Heart left ventricle (tissue), 16 donors: ENCODE results near the gene PML. TPM values are rescaled to one million over a fixed set of nuclear protein-coding genes. Genes with fewer than 3 reads are reported as not detected.
A peak's percentile ranks its signal among the peaks of the same experiment; 100 is the strongest.

ENCODE experiments used
- ATAC-seq, 4 donors: fragments of 200-7000 bp; cut with Tn5 transposase; one replicate each; pipeline ENCODE4 v1.9.1; 2020 to 2022; ENCODE audit warnings: moderate library complexity in 4 of 4, mild to moderate bottlenecking in 3 of 4, moderate number of reproducible peaks in 1 of 4
- DNase-seq, 5 donors: peaks; one replicate each; pipeline ENCODE4 v3.0.0-alpha.2; 2020
- H3K27ac ChIP-seq, 12 donors: fragments of 200-600 bp; sonication (generic) in 4 of 12; one replicate each; pipeline versions ENCODE4 v1.5.0 to v1.8.0; 2016 to 2022; ENCODE audit warnings: mild to moderate bottlenecking in 2 of 12
- H3K27me3 ChIP-seq, 9 donors: fragments of 200-600 bp; sonication (generic) in 2 of 9; one replicate each; pipeline versions ENCODE4 v1.5.1 to v1.8.0; 2016 to 2022; ENCODE audit warnings: mild to moderate bottlenecking in 3 of 9
- H3K36me3 ChIP-seq, 9 donors: fragments of 200-600 bp; sonication (generic) in 2 of 9; one replicate each; pipeline versions ENCODE4 v1.5.0 to v1.8.0; 2018 to 2022; ENCODE audit warnings: mild to moderate bottlenecking in 2 of 9
- H3K4me1 ChIP-seq, 12 donors: fragments of 200-600 bp; sonication (generic) in 4 of 12; one replicate each; pipeline versions ENCODE4 v1.5.0 to v1.8.0; 2016 to 2022; ENCODE audit warnings: mild to moderate bottlenecking in 3 of 12
- H3K4me3 ChIP-seq, 12 donors: fragments of 200-600 bp; sonication (generic) in 4 of 12; one replicate each; pipeline versions ENCODE4 v1.5.0 to v1.8.0; 2017 to 2022; ENCODE audit warnings: mild to moderate bottlenecking in 9 of 12, moderate library complexity in 4 of 12
- H3K9me3 ChIP-seq, 12 donors: fragments of 200-600 bp; sonication (generic) in 4 of 12; one replicate each; pipeline versions ENCODE4 v1.5.0 to v1.8.0; 2016 to 2022; ENCODE audit warnings: mild to moderate bottlenecking in 1 of 12
- CTCF ChIP-seq, 12 donors: fragments of 200-600 bp; sonication (generic) in 4 of 12; IDR thresholded peaks; one replicate each; pipeline versions ENCODE4 v1.5.0 to v1.8.0; 2018 to 2022; ENCODE audit warnings: antibody characterized with exemption in 12 of 12, mild to moderate bottlenecking in 5 of 12
- POLR2A ChIP-seq, 2 donors: fragments of 450-650 bp; IDR thresholded peaks; one replicate each; pipeline ENCODE4 v1.6.1; 2017; ENCODE audit warnings: antibody characterized with exemption in 2 of 2, mild to moderate bottlenecking in 2 of 2, moderate library complexity in 2 of 2
- WGBS, 4 donors: extraction: QIAGEN DNeasy Blood & Tissue Kit in 2 of 4; methylation state at CpG; one replicate each; pipeline versions ENCODE4 v1.1.5 to v1.1.7; 2013 to 2018; 5-methylcytosine and 5-hydroxymethylcytosine counted together
- intact Hi-C, 10 donors: fragments of 100-400 bp; cut with DNase I; formaldehyde crosslinking; loops; one replicate each; pipeline versions ENCODE4 v1.11.1 to v1.14.2; 2022
- polyA plus RNA-seq, 2 donors: library from polyadenylated mRNA; stranded (reverse); fragments of 200-250 nt; gene quantifications; one replicate each; pipeline ENCODE4 v1.2.3, GENCODE V29; 2013
- total RNA-seq, 9 donors: library from RNA; depleted of rRNA in 2 of 9; stranded (reverse); fragments of >200 nt in 2 of 9; fragmentation: NEBNext Ultra II Directional in 3 of 9; extraction: Animal tissue kit (Norgen Biotek cat#: 25700) in 3 of 9; gene quantifications; one replicate each; pipeline versions ENCODE4 v1.1.0 to v1.2.4, GENCODE V29; 2016 to 2023
- donor health status: ischemic (EF 13 %, LVEDD 7.1; RV severe dilation, severe dysfunction).
- donor health status: healthy with polysubstance abuse.
- donor health status: DM: no; HTN: yes; CAD: no.
- donor health status: DM: no; HTN: no; CAD: no.
- donor health status: ischemic (EF 25% LVEDD 6.9; RV normal size, moderate dysfunction).
- donor health status: ischemic (EF 25% LVEDD 5.7; RV mildly dilated, moderate dysfunction).
- donor health status: healthy.
- donor health status: DM: yes; HTN: yes; CAD: no.
- donor health status: ischemic (EF 35%, LVEDD 5.7; RV mildly dilated, moderate dysfunction).
- donor health status: nonischemic (EF 11% LVEDD 7.7; RV severe dilation, severe dysfunction).
- donor health status: DM: yes; HTN: yes; CAD: no.
- donor health status: PGD.
- donor health status: ischemic (EF 29% LVEDD 5.4; RV normal size, mild dysfunction).
- donor health status: nonischemic (EF 23%, LVEDD 6.1; RV moderate dilation, normal function).

PML gene
- total and polyA plus RNA-seq, 11 donors = 17.0 to 68.7 (median 25.4) TPM

- no peak overlapping the region for H3K27ac ChIP-seq
- peaks cover 0 to 5% (median 0%) of the 10 kb centered on the region in 9 donors for H3K36me3 ChIP-seq
- ATAC-seq (no peak), DNase-seq (no peak)
- H3K4me3 ChIP-seq = no peak overlapping the region
- no peaks in the 10 kb centered on the region for H3K9me3 ChIP-seq
- WGBS, 4 donors = 89 to 95% (median 93%) methylated on average over 3 of the region's 3 CpGs
- H3K27me3 ChIP-seq = peaks cover 0 to 6% (median 0%) of the 10 kb centered on the region in 9 donors
- intact Hi-C loops = loop anchor here in 7 of 10 donors (5.0 to 10.0 kb wide), 6 partner anchors 56 to 1377 kb away; no protein-coding TSS in a partner anchor
- peaks cover 16 to 45% (median 32%) of the 10 kb centered on the region in 12 donors for H3K4me1 ChIP-seq
- no peak for TF ChIP-seq POLR2A (IDR thresholded peaks at IDR 0.05)
- no peak for TF ChIP-seq CTCF (IDR thresholded peaks at IDR 0.05)
Measured at GRCh38 chr15:73978896-73979295, 15.6 kb upstream of the PML start.

- WGBS, 4 donors = 94 to 100% (median 97%) methylated on average over 1 of the region's 1 CpG
- intact Hi-C loops = loop anchor here in 8 of 10 donors (5.0 to 10.0 kb wide), 8 partner anchors 55 to 1377 kb away; no protein-coding TSS in a partner anchor
- peaks cover 0 to 12% (median 0%) of the 10 kb centered on the region in 9 donors for H3K36me3 ChIP-seq
- no peak overlapping the region for H3K4me3 ChIP-seq
- no peak for TF ChIP-seq POLR2A (IDR thresholded peaks at IDR 0.05)
- TF ChIP-seq CTCF (IDR thresholded peaks at IDR 0.05) = no peak
- ATAC-seq (no peak), DNase-seq (no peak)
- H3K4me1 ChIP-seq = peaks cover 18 to 52% (median 39%) of the 10 kb centered on the region in 12 donors
- peaks cover 0 to 6% (median 0%) of the 10 kb centered on the region in 9 donors for H3K27me3 ChIP-seq
- H3K27ac ChIP-seq = no peak overlapping the region
- H3K9me3 ChIP-seq = no peaks in the 10 kb centered on the region
Measured at GRCh38 chr15:73979636-73980035, 14.9 kb upstream of the PML start.

GRCh38 chr15:73981761-73982221 lies 12.7 kb upstream of the PML start:
- intact Hi-C loops = loop anchor here in 3 of 10 donors (5.0 kb wide), 2 partner anchors 61 to 336 kb away; no protein-coding TSS in a partner anchor
- peak in 3 of 4 donors; percentile 1 to 2 (median 1) for ATAC-seq
- Histone ChIP-seq H3K9me3 (no peaks in the 10 kb centered on the region), H3K36me3 (peaks cover 0 to 16% (median 4%) of the 10 kb centered on the region in 9 donors), H3K4me1 (peaks cover 20 to 74% (median 60%) of the 10 kb centered on the region in 12 donors), H3K27me3 (no peaks in the 10 kb centered on the region), H3K27ac (peak overlapping the region; percentile 90 to 99 (median 96)), H3K4me3 (peak overlapping the region in 3 of 12 donors; percentile 6 to 33 (median 8))
- DNase-seq = no peak
- TF ChIP-seq CTCF (IDR thresholded peaks at IDR 0.05) (no peak), POLR2A (IDR thresholded peaks at IDR 0.05) (no peak)
- 31 to 48% (median 34%) methylated on average over 5 of the region's 5 CpGs for WGBS, 4 donors

DNA sequence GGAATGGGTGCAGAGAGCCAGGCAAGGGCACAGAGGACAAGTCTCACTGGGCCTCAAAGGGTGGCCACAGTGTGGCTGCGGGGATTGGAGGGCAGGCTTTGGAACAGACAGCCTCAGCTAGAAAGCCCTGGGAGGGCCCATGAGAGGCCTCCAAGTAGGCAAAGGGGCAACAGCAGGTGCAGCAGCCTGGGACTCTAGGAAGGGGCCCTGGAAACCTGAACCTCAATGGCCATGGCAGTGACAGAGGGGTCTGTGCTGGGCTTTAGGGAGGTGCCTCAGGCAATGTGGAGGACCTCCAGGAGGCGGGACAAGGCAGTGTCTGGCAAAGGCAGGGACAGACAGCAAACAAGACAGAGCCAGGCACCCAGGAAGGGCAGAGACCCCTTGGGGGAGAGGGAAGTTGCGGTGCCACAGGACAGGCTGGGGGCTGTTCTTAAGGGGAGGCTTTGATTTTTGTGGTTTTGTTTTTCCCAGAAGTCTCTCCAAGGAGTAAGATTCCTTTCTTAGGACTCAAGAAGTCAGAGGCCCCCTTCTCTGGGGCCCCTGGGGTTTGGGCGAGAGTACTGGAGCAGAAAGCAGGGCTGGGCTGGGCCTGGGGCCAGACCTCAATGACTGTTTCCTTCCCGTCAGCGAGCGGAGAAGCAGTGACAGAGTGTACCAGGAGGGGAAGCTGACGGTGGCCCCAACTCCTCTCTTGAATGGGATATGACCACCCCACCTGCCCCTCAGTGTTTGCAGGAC lies 12.1 kb upstream of the PML start:
- Histone ChIP-seq H3K4me3 (peak overlapping the region in 6 of 12 donors; percentile 6 to 17 (median 10)), H3K27ac (peak overlapping the region; percentile 90 to 99 (median 96)), H3K36me3 (peaks cover 0 to 22% (median 6%) of the 10 kb centered on the region in 9 donors), H3K9me3 (no peaks in the 10 kb centered on the region), H3K4me1 (peaks cover 20 to 80% (median 66%) of the 10 kb centered on the region in 12 donors), H3K27me3 (no peaks in the 10 kb centered on the region)
- ATAC-seq = peak; percentile 87 to 93 (median 90)
- WGBS, 4 donors = 5 to 15% (median 7%) methylated on average over 8 of the region's 8 CpGs
- peak in 1 of 2 donors; percentile 22 for TF ChIP-seq POLR2A (IDR thresholded peaks at IDR 0.05)
- TF ChIP-seq CTCF (IDR thresholded peaks at IDR 0.05) = no peak
- peak; percentile 86 to 96 (median 92) for DNase-seq
- intact Hi-C loops = loop anchor here in 3 of 10 donors (5.0 kb wide), 2 partner anchors 60 to 335 kb away; no protein-coding TSS in a partner anchor
